Superior temporal gyrus (tissue), 1 donor: Measurements from ENCODE around the gene CCBE1.
"Not testable (repeated sequence)": the region's sequence is repeated elsewhere in the genome, so short reads cannot be mapped to it uniquely, and the experiment has no call there.

Experiments used
- DNase-seq: peaks from one replicate; pipeline ENCODE4 v3.0.0-alpha.2; 2016; ENCODE audit errors: extremely low spot score

The CCBE1 gene

GRCh38 chr18:59656373-59656887, 40.8 kb downstream of the CCBE1 start:
- DNase-seq = no peak

GRCh38 chr18:59655676-59656075, 41.5 kb downstream of the CCBE1 start:
- no peak for DNase-seq

DNA sequence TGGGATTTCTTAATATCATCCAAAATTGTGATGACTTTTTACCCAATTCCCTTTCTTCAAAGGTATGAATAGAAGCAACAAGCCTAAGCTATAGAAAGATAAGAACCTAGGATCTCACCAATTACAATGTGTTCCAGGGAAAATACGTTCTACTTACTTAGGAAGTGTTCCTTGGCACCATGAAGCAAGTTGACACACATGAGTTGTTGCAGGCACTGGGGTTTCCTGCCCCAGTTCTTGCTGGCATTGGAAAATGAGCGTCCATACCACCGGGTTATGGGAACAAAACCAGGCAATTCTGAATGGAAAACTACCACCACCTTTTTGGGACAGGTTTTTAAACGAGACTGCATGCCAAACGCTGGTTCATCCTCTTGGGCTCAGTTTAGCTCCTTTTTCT, 46.2 kb downstream of the CCBE1 start:
- no peak for DNase-seq

GRCh38 chr18:59650266-59650820, 46.9 kb downstream of the CCBE1 start:
- DNase-seq = no peak

DNA sequence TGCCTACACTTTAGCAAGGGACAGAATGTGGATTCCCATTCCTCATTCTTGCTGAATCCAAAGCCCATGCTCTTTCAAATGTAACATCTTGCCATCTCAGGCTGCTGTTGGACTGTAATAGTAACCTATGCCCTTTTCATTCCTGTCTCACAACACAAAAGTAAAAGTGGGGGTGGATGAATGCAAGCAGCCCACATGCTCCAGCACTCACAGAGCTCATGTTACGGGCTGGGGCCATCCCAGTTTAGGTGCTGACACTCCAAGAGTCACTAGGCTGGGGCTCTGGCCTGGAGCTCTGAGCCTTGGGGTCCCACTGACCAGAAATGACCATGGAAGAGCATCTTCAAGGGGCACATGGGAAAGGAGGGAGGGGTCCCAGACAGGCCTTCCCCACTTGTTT, 47.6 kb downstream of the CCBE1 start:
- DNase-seq = no peak

GRCh38 chr18:59648469-59648868, 48.8 kb downstream of the CCBE1 start:
- DNase-seq = not testable (repeated sequence)

DNA sequence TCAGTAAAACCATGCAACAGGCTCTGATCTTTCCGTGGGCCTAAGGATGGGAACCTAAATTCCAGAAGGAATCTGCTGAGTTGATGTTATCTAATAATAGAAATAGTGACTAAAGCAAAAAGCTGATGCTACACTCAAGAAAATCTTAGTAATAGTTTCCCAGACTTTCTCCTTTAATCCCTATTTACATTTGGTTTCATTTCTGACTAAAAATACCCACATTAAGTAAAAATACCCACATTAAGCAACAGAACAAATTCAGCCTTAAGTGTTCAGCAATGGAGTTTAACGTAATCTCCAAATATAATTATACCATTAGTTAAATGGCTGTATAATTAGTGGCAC, 50.3 kb downstream of the CCBE1 start:
- no peak for DNase-seq

GRCh38 chr18:59646228-59646962, 50.8 kb downstream of the CCBE1 start:
- DNase-seq = no peak

DNA sequence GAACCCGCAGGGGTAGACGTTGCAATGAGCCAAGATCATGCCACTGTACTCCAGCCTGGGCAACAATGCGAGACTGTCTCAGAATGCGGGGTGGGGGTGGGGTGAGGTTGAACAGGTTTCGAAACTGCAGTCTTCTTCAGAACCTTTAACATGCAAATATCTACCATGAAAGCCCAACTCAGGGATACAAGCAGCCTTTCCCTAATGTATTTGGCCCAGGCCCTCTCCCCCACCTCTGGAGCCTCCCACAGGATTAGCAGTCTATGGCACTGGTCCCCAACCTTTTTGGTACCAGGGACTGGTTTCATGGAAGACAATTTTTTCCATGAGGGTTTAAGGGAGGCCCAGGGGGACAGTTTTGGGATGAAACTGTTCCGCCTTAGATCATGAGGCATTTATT, 53.5 kb downstream of the CCBE1 start:
- no peak for DNase-seq

GRCh38 chr18:59640721-59641120, 56.5 kb downstream of the CCBE1 start:
- no peak for DNase-seq

DNA sequence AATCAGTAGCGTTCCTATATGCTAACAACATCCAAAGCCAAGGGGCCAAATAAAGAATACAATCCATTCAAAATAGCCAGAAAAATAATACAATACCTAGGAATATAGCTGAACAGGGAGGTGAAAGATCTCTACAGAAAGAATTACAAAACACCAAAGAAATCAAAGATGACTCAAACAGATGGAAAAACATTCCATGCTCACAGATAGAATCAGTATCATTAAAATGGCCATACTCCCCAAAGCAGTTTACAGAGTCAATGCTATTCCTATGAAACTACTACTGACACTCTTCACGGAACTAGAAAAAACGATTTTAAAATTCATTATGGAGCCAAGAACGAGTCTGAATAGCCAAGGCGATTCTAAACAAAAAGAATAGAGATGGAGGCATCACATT, 57.4 kb downstream of the CCBE1 start:
- DNase-seq = no peak

- no peak for DNase-seq
Measured at GRCh38 chr18:59639136-59639535, 58.1 kb downstream of the CCBE1 start.

GRCh38 chr18:59633961-59634485, 63.2 kb downstream of the CCBE1 start:
- no peak for DNase-seq

- DNase-seq = no peak
Measured at GRCh38 chr18:59633317-59633716, 63.9 kb downstream of the CCBE1 start.

GRCh38 chr18:59631583-59632181, 65.5 kb downstream of the CCBE1 start:
- DNase-seq = peak; percentile 34

GRCh38 chr18:59629894-59630293, 67.3 kb downstream of the CCBE1 start:
- no peak for DNase-seq

DNA sequence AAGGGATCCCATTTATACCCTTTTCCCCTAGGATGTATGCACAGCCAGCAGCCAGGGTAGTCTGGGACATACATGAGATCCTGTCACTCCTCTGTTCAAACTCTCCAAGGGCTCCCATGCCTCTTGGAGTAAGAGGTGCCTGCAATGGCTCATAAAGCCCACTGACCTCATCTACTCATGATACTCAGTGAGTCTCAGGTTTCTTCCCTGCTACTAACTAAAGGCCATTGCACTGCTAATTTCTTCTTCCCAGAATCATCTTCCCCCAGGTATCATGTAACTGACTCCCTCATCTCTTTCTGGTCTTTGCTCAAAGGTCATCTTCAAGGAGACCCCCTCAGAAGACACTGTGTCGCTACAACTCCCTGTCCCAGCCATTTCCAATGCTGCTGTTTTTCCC, 68.2 kb downstream of the CCBE1 start:
- no peak for DNase-seq

- no peak for DNase-seq
Measured at GRCh38 chr18:59627414-59627813, 69.8 kb downstream of the CCBE1 start.

- DNase-seq = no peak
Measured at GRCh38 chr18:59624369-59624765, 72.9 kb downstream of the CCBE1 start.

GRCh38 chr18:59623456-59624368, 73.5 kb downstream of the CCBE1 start:
- no peak for DNase-seq

GRCh38 chr18:59621027-59621426, 76.2 kb downstream of the CCBE1 start:
- no peak for DNase-seq

- DNase-seq = no peak
Measured at GRCh38 chr18:59620381-59620780, 76.8 kb downstream of the CCBE1 start.
